Measurements from ENCODE around the gene CHDH.

DNA sequence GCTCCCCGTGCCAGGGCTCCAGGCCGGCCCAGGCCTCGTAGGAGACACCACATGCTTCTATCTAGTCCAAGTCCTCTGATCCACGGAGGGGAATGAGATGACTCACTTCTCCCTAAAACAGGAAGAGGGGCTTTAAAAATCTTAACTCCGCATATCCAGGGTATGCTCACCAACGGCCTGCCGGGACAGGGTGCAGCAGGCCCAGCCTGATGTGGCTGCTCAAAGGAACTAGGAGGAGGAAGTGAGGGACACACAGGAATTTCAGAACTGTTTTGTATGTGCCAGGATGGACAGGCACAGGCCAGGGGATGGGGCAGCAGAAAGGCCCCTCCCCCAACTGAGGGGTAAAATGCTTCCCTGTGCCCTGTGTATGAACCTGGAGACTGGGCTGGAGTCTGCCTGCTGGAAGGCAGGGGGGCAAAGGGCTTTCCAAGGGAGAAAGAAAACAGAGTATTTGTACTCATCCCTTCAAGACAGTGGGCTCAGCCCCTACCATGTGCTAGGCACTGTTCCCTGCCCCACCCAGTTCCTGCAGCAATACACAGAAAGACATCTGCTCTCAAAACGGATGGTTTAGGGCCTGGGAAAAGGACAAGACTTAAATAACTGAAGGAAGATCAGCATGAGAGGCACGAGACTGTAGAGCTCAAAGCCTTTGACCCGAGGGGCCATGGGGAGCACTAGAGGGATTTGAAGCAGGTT lies 22.1 kb downstream of the CHDH start:
- no peak for TF ChIP-seq YY1 (IDR thresholded peaks at IDR 0.05; ENCODE audit: insufficient read depth, insufficient read length)
- TF ChIP-seq SUZ12 (IDR thresholded peaks at IDR 0.05; ENCODE audit: extremely low read depth, insufficient read depth, insufficient read length) = no peak
